Ascending aorta (tissue), 2 donors: ENCODE measurements around the gene CCR5. TPM values are rescaled to one million over a fixed set of nuclear protein-coding genes. Genes with fewer than 3 reads are reported as not detected.
"Not testable (repeated sequence)": the region's sequence is repeated elsewhere in the genome, so short reads cannot be mapped to it uniquely, and the experiment has no call there.

Experiments used
- DNase-seq, 2 donors: peaks; one replicate each; pipeline ENCODE4 v3.0.0-alpha.2; 2019; ENCODE audit warnings: low spot score in 2 of 2
- H3K27ac ChIP-seq, 2 donors: fragments of 200-600 bp; sonication (generic); one replicate each; pipeline ENCODE4 v1.5.1; 2016 to 2017; ENCODE audit warnings: mild to moderate bottlenecking in 1 of 2
- H3K27me3 ChIP-seq: fragments of 200-600 bp; sonication (generic); one replicate; pipeline ENCODE4 v1.5.1; 2017
- H3K36me3 ChIP-seq, 2 donors: fragments of 200-600 bp; sonication (generic); one replicate each; pipeline ENCODE4 v1.5.1; 2016
- H3K4me1 ChIP-seq, 2 donors: fragments of 200-600 bp; sonication (generic); one replicate each; pipeline ENCODE4 v1.5.1; 2016 to 2017; ENCODE audit warnings: mild to moderate bottlenecking in 1 of 2
- H3K4me3 ChIP-seq, 2 donors: fragments of 200-600 bp; sonication (generic); one replicate each; pipeline ENCODE4 v1.5.1; 2016 to 2017; ENCODE audit warnings: mild to moderate bottlenecking in 1 of 2
- H3K9me3 ChIP-seq, 2 donors: fragments of 200-600 bp; sonication (generic); one replicate each; pipeline ENCODE4 v1.5.1; 2016
- CTCF ChIP-seq, 3 experiments: fragments of 200-600 bp in 2 of 3; fragments of 450-650 bp in 1 of 3; sonication (generic) in 2 of 3; IDR thresholded peaks; one replicate each; pipeline ENCODE4 v1.5.1; 2016 to 2019; ENCODE audit warnings: antibody characterized with exemption in 3 of 3, mild to moderate bottlenecking in 1 of 3, moderate library complexity in 1 of 3
- intact Hi-C: fragments of 100-400 bp; cut with DNase I; formaldehyde crosslinking; loops from one replicate; pipeline ENCODE4 v1.15.1; 2023
- total RNA-seq: library from RNA; depleted of rRNA; stranded (reverse); fragments of >200 nt; gene quantifications from one replicate; pipeline ENCODE4 v1.1.0, GENCODE V29; 2016

The CCR5 gene
- total RNA-seq, 1 donor from 2014 or later, result not detected

GRCh38 chr3:46386205-46386604 is 15.5 kb downstream of the CCR5 start:
- DNase-seq, result no peak
- no peaks in the 10 kb centered on the region for H3K36me3 ChIP-seq
- H3K27me3 ChIP-seq, result no peaks in the 10 kb centered on the region
- intact Hi-C loops, result no loop called here
- no peak overlapping the region for H3K27ac ChIP-seq
- H3K4me1 ChIP-seq, result no peaks in the 10 kb centered on the region
- TF ChIP-seq CTCF (IDR thresholded peaks at IDR 0.05), result no peak
- H3K9me3 ChIP-seq, result no peaks in the 10 kb centered on the region
- no peak overlapping the region for H3K4me3 ChIP-seq

GRCh38 chr3:46388847-46389246 is 18.1 kb downstream of the CCR5 start:
- DNase-seq, H3K4me1 ChIP-seq, H3K27me3 ChIP-seq, H3K27ac ChIP-seq, intact Hi-C loops, H3K9me3 ChIP-seq, H3K4me3 ChIP-seq, H3K36me3 ChIP-seq: not testable (repeated sequence)

- no peak overlapping the region for H3K4me3 ChIP-seq
- H3K4me1 ChIP-seq, result no peaks in the 10 kb centered on the region
- H3K27me3 ChIP-seq, result no peaks in the 10 kb centered on the region
- H3K27ac ChIP-seq, result no peak overlapping the region
- no peaks in the 10 kb centered on the region for H3K9me3 ChIP-seq
- TF ChIP-seq CTCF (IDR thresholded peaks at IDR 0.05), result no peak
- no peaks in the 10 kb centered on the region for H3K36me3 ChIP-seq
- DNase-seq, result no peak
- intact Hi-C loops, result no loop called here
Measured at GRCh38 chr3:46389306-46389705, 18.6 kb downstream of the CCR5 start.

GRCh38 chr3:46391526-46391925 is 20.8 kb downstream of the CCR5 start:
- H3K4me1 ChIP-seq, intact Hi-C loops, H3K9me3 ChIP-seq, DNase-seq, H3K36me3 ChIP-seq, H3K4me3 ChIP-seq, H3K27ac ChIP-seq, H3K27me3 ChIP-seq: not testable (repeated sequence)

- H3K36me3 ChIP-seq, result no peaks in the 10 kb centered on the region
- TF ChIP-seq CTCF (IDR thresholded peaks at IDR 0.05), result no peak
- no peaks in the 10 kb centered on the region for H3K4me1 ChIP-seq
- H3K27ac ChIP-seq, result no peak overlapping the region
- no peak overlapping the region for H3K4me3 ChIP-seq
- intact Hi-C loops, result no loop called here
- DNase-seq, result no peak
- H3K27me3 ChIP-seq, result no peaks in the 10 kb centered on the region
- H3K9me3 ChIP-seq, result no peaks in the 10 kb centered on the region
Measured at GRCh38 chr3:46393011-46393410, 22.3 kb downstream of the CCR5 start.

- Histone ChIP-seq H3K27me3 (no peaks in the 10 kb centered on the region), H3K4me1 (no peaks in the 10 kb centered on the region), H3K9me3 (no peaks in the 10 kb centered on the region), H3K36me3 (no peaks in the 10 kb centered on the region), H3K27ac (no peak overlapping the region), H3K4me3 (no peak overlapping the region)
- no peak for TF ChIP-seq CTCF (IDR thresholded peaks at IDR 0.05)
- no peak for DNase-seq
- intact Hi-C loops, result no loop called here
Measured at GRCh38 chr3:46393554-46394434, 23.0 kb downstream of the CCR5 start.
